SU-DHL-6 (cell line): ENCODE measurements around the gene TBC1D21.

ENCODE experiments used
- H2AFZ ChIP-seq: fragments of 200-600 bp; sonication (generic); 2 replicates; pipeline ENCODE4 v1.6.1; 2014; ENCODE audit warnings: low read depth, mild to moderate bottlenecking, moderate library complexity, mixed read lengths, antibody characterized with exemption, low read length; ENCODE audit not compliant: severe bottlenecking
- H3F3A ChIP-seq: fragments of 200-600 bp; shearing (Covaris generic); 2 replicates; pipeline ENCODE4 v1.6.0; 2016; ENCODE audit warnings: antibody characterized with exemption, mild to moderate bottlenecking; ENCODE audit not compliant: insufficient read depth
- H3K27ac ChIP-seq: fragments of 200-600 bp; sonication (generic); 2 replicates; pipeline ENCODE4 v1.5.1; 2016; ENCODE audit warnings: low read depth, mild to moderate bottlenecking, low read length, moderate library complexity, mixed read lengths
- H3K27me3 ChIP-seq: fragments of 200-600 bp; sonication (generic), shearing (Covaris generic); 2 replicates; pipeline ENCODE4 v1.6.0; 2014; ENCODE audit warnings: mild to moderate bottlenecking, low read length
- H3K36me3 ChIP-seq: fragments of 200-600 bp; sonication (generic); 2 replicates; pipeline ENCODE4 v1.6.1; 2014; ENCODE audit warnings: mild to moderate bottlenecking, low read length, mixed read lengths
- H3K4me2 ChIP-seq: fragments of 300-600, 200-600 bp; shearing (Covaris generic), sonication (generic); 2 replicates; pipeline ENCODE4 v1.6.0; 2014; ENCODE audit warnings: low read length, low read depth, mild to moderate bottlenecking; ENCODE audit not compliant: poor library complexity, severe bottlenecking
- H3K4me3 ChIP-seq: fragments of 200-600 bp; sonication (generic); 2 replicates; pipeline ENCODE4 v1.5.1; 2014; ENCODE audit warnings: antibody characterized with exemption, low read length, mild to moderate bottlenecking, mixed read lengths; ENCODE audit not compliant: insufficient read depth, poor library complexity, severe bottlenecking
- H3K79me2 ChIP-seq: fragments of 200-600 bp; sonication (generic); 2 replicates; pipeline ENCODE4 v1.6.1; 2014; ENCODE audit warnings: mild to moderate bottlenecking, low read length, moderate library complexity; ENCODE audit not compliant: insufficient read depth
- H3K9ac ChIP-seq: fragments of 200-600 bp; sonication (generic); 2 replicates; pipeline ENCODE4 v1.7.0; 2014; ENCODE audit warnings: mild to moderate bottlenecking, low read length
- H3K9me2 ChIP-seq: fragments of 200-600 bp; sonication (generic); replicated peaks from 2 replicates; pipeline ENCODE4 v1.6.1; 2014; ENCODE audit warnings: low read length; ENCODE audit not compliant: insufficient read depth
- H3K9me3 ChIP-seq: fragments of 200-600 bp; sonication (generic); 2 replicates; pipeline ENCODE4 v1.6.1; 2014; ENCODE audit warnings: low read length, mixed read lengths; ENCODE audit not compliant: insufficient read depth
- H4K20me1 ChIP-seq: fragments of 200-600 bp; sonication (generic); 2 replicates; pipeline ENCODE4 v1.6.1; 2014; ENCODE audit warnings: low read depth, mild to moderate bottlenecking, antibody characterized with exemption, low read length, moderate library complexity, mixed read lengths
- EZH2phosphoT487 ChIP-seq: fragments of 200-600 bp; sonication (generic), shearing (Covaris generic); conservative IDR thresholded peaks from 2 replicates; pipeline ENCODE4 v1.6.1; 2018; ENCODE audit warnings: mild to moderate bottlenecking, antibody characterized with exemption, low read length, moderate library complexity, mixed read lengths
- TF ChIP-seq, protein P1 (sequence below): fragments of 200-600 bp; sonication (generic); IDR thresholded peaks from one replicate; pipeline ENCODE4 v1.5.1; 2017; ENCODE audit warnings: antibody characterized with exemption, mild to moderate bottlenecking, low read length, moderate library complexity; ENCODE audit not compliant: insufficient read depth, poor library complexity, severe bottlenecking

TBC1D21 gene

DNA sequence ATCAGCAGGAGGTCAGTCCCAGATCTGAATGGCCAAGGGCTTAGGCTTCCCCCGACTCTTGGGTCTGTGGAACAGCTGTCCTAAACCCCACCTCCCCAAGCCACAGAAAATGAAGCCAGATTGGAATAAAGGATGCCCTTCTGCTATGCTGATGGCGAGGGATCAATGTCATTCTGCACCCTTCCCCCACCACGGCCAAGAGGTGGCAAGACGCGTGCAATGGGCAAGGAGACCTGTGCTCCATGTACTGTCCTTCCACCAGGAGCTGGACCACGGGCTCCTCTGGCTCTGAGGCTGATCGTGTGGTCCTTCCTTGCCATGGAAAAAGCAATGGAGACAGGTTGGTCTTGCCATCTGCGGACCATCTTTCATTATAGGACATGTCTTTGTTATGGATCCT lies 32.6 kb upstream of the TBC1D21 start:
- no peak overlapping the region for H2AFZ ChIP-seq

DNA sequence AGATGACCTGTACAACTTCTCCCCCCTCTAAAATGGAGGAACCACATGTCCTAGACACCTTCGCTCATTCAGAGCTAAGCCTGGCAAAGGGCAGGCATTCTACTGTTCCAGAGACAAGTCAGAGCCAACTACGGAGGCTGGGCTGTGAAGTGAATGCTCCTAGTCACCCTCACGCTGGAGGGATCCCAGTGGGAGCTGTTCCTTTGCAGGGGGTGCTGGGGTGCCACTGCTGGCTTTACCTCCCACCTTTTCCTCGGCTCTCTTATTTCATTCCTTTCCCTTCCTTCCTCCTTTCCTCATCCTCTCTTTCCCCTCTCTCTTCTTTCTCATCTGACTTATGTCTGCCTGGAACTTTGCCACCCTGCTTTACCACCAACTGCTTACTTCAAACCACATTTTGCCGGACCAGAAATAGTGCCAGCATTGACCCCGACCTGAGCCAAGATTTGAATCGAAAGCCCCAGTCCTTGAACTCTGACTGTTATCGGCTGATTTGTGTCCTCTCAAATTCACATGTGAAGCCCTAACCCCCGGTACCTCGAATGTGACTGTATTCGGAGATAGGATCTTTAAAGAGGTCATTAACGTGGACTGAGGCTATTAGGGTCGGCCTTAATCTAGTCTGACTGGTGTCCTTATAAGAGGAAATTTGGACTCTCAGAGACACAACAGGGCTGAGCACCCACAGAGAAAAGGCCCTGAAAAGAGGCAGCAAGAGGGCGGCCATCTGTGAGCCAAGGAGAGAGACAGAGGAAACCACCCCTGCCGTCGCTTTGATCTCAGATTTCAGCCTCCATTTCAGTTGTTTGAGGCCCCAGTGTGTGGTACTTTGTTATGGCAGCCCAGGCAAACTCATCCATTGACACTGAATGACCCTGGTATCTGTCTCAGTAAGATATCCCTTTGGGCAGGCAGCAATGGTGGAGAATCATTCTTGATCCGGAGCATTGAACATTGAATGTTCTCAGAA lies 31.3 kb upstream of the TBC1D21 start:
- Histone ChIP-seq H3K9me3 (no peaks in the 10 kb centered on the region), H3F3A (no peaks in the 10 kb centered on the region), H3K9ac (no peak overlapping the region), H3K9me2 (no peaks in the 10 kb centered on the region), H3K79me2 (no peaks in the 10 kb centered on the region), H3K4me3 (no peak overlapping the region), H3K27ac (no peak overlapping the region), H3K27me3 (no peaks in the 10 kb centered on the region), H3K4me2 (no peak overlapping the region), H3K36me3 (no peaks in the 10 kb centered on the region), H2AFZ (no peak overlapping the region), H4K20me1 (no peaks in the 10 kb centered on the region)
- no peak for TF ChIP-seq EZH2phosphoT487
- TF ChIP-seq, protein P1, sequence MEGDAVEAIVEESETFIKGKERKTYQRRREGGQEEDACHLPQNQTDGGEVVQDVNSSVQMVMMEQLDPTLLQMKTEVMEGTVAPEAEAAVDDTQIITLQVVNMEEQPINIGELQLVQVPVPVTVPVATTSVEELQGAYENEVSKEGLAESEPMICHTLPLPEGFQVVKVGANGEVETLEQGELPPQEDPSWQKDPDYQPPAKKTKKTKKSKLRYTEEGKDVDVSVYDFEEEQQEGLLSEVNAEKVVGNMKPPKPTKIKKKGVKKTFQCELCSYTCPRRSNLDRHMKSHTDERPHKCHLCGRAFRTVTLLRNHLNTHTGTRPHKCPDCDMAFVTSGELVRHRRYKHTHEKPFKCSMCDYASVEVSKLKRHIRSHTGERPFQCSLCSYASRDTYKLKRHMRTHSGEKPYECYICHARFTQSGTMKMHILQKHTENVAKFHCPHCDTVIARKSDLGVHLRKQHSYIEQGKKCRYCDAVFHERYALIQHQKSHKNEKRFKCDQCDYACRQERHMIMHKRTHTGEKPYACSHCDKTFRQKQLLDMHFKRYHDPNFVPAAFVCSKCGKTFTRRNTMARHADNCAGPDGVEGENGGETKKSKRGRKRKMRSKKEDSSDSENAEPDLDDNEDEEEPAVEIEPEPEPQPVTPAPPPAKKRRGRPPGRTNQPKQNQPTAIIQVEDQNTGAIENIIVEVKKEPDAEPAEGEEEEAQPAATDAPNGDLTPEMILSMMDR = no peak

More for the DNA sequence above, 32.6 kb upstream of the TBC1D21 start:
- Histone ChIP-seq H3K27ac (no peak overlapping the region), H4K20me1 (no peaks in the 10 kb centered on the region), H3K36me3 (no peaks in the 10 kb centered on the region), H3K4me3 (no peak overlapping the region), H3K79me2 (no peaks in the 10 kb centered on the region), H3F3A (no peaks in the 10 kb centered on the region), H3K9ac (no peak overlapping the region), H3K9me2 (no peaks in the 10 kb centered on the region), H3K27me3 (no peaks in the 10 kb centered on the region), H3K4me2 (no peak overlapping the region), H3K9me3 (no peaks in the 10 kb centered on the region)
- no peak for TF ChIP-seq EZH2phosphoT487
- TF ChIP-seq, protein P1 = no peak

DNA sequence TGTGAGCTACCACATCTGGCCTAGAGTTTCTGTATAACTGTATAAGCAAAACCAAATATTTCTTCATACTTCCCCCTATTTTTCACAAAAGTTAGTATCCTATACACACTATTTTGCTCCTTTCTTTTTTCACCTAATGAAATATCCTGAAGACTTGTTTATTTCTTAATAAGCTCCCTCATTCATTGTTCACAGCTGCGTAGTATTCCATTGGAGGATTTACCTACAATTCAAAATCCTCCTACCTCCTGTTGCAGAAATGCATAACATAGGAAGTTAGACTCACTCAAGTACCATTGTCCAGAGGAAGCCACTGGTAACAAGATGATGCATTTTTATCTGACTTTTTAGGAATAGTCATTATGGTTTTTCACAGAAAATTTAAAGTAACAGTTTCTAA lies 29.6 kb upstream of the TBC1D21 start:
- no peak overlapping the region for H2AFZ ChIP-seq
- no peak for TF ChIP-seq EZH2phosphoT487
- TF ChIP-seq, protein P1 = no peak
- H3F3A ChIP-seq = no peaks in the 10 kb centered on the region
- H3K27me3 ChIP-seq = no peaks in the 10 kb centered on the region
- no peak overlapping the region for H3K4me2 ChIP-seq
- no peaks in the 10 kb centered on the region for H3K36me3 ChIP-seq
- no peak overlapping the region for H3K27ac ChIP-seq
- H3K9ac ChIP-seq = no peak overlapping the region
- no peaks in the 10 kb centered on the region for H3K9me2 ChIP-seq
- H3K79me2 ChIP-seq = no peaks in the 10 kb centered on the region
- H4K20me1 ChIP-seq = no peaks in the 10 kb centered on the region
- no peak overlapping the region for H3K4me3 ChIP-seq
- no peaks in the 10 kb centered on the region for H3K9me3 ChIP-seq
